AG04449 (cell line): ENCODE measurements around the gene ADAT3.
A peak's percentile ranks its signal among the peaks of the same experiment; 100 is the strongest.

Source experiments
- CTCF ChIA-PET: fragments of 350-600 bp; formaldehyde crosslinking; extraction: SDS; loops from one replicate; lab custom pipeline; 2021; ENCODE audit warnings: antibody characterized with exemption; lab: Yijun Ruan, JAX
- POLR2A ChIA-PET: fragments of 400-600, 350-600 bp; formaldehyde crosslinking; extraction: SDS; loops from one replicate; lab custom pipeline; 2020; ENCODE audit warnings: antibody characterized with exemption, inconsistent platforms; lab: Yijun Ruan, JAX
- DNase-seq: peaks from one replicate; pipeline ENCODE4 v3.0.0-alpha.2; 2010; ENCODE audit warnings: low read depth, low spot score
- H3K4me3 ChIP-seq: 2 replicates; pipeline ENCODE4 v1.5.1; 2011; ENCODE audit warnings: low read depth, mild to moderate bottlenecking, control low read depth, low read length
- TF ChIP-seq, protein P1 (sequence below): IDR thresholded peaks from one replicate; pipeline ENCODE4 v1.5.1; 2011; ENCODE audit warnings: mild to moderate bottlenecking, moderate library complexity, low read length, control low read depth, inconsistent platforms; ENCODE audit not compliant: insufficient read depth; ENCODE audit errors: missing control alignments

Gene ADAT3

GRCh38 chr19:1905110-1905862 lies at the start of gene ADAT3, which contains the start of gene SCAMP4:
Gene ADAT3 (plus strand): TSS chr19:1905399. CDS start chr19:1912048, 6,649 bp downstream.
Gene SCAMP4 (plus strand): TSS chr19:1905399. CDS start chr19:1915020, 9,621 bp downstream.
- H3K4me3 ChIP-seq, result peak within 1 kb of the TSS; percentile 76
- CTCF ChIA-PET, result interaction anchor here (0.8 to 2.8 kb wide), 3 partner anchors 8 to 25 kb away, joined by 3 to 7 read pairs (median 3); no protein-coding TSS in a partner anchor
- POLR2A ChIA-PET, result interaction anchor here (0.5 kb wide), 1 partner anchor 100 kb away, joined by 4 read pairs; no protein-coding TSS in a partner anchor
- peak; percentile 88 for DNase-seq
- TF ChIP-seq, protein P1, sequence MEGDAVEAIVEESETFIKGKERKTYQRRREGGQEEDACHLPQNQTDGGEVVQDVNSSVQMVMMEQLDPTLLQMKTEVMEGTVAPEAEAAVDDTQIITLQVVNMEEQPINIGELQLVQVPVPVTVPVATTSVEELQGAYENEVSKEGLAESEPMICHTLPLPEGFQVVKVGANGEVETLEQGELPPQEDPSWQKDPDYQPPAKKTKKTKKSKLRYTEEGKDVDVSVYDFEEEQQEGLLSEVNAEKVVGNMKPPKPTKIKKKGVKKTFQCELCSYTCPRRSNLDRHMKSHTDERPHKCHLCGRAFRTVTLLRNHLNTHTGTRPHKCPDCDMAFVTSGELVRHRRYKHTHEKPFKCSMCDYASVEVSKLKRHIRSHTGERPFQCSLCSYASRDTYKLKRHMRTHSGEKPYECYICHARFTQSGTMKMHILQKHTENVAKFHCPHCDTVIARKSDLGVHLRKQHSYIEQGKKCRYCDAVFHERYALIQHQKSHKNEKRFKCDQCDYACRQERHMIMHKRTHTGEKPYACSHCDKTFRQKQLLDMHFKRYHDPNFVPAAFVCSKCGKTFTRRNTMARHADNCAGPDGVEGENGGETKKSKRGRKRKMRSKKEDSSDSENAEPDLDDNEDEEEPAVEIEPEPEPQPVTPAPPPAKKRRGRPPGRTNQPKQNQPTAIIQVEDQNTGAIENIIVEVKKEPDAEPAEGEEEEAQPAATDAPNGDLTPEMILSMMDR, result no peak

GRCh38 chr19:1855828-1856255 lies 49.4 kb upstream of the ADAT3 start:
- TF ChIP-seq, protein P1, result no peak

GRCh38 chr19:1856345-1856697 lies 48.9 kb upstream of the ADAT3 start:
- peak overlapping the region; percentile 56 for H3K4me3 ChIP-seq
- ChIA-PET CTCF (interaction anchor here (0.8 to 2.2 kb wide), 2 partner anchors 8 to 19 kb away, joined by 5 to 7 read pairs; no protein-coding TSS in a partner anchor), POLR2A (no interaction called here)
- no peak for DNase-seq
- TF ChIP-seq, protein P1, result no peak

More at GRCh38 chr19:1855828-1856255, 49.4 kb upstream of the ADAT3 start:
- POLR2A ChIA-PET, result no interaction called here
- CTCF ChIA-PET, result interaction anchor here (1.3 to 4.1 kb wide), 6 partner anchors 9 to 18 kb away, joined by 3 to 14 read pairs (median 6); no protein-coding TSS in a partner anchor
- H3K4me3 ChIP-seq, result peak overlapping the region; percentile 56
- DNase-seq, result no peak

DNA sequence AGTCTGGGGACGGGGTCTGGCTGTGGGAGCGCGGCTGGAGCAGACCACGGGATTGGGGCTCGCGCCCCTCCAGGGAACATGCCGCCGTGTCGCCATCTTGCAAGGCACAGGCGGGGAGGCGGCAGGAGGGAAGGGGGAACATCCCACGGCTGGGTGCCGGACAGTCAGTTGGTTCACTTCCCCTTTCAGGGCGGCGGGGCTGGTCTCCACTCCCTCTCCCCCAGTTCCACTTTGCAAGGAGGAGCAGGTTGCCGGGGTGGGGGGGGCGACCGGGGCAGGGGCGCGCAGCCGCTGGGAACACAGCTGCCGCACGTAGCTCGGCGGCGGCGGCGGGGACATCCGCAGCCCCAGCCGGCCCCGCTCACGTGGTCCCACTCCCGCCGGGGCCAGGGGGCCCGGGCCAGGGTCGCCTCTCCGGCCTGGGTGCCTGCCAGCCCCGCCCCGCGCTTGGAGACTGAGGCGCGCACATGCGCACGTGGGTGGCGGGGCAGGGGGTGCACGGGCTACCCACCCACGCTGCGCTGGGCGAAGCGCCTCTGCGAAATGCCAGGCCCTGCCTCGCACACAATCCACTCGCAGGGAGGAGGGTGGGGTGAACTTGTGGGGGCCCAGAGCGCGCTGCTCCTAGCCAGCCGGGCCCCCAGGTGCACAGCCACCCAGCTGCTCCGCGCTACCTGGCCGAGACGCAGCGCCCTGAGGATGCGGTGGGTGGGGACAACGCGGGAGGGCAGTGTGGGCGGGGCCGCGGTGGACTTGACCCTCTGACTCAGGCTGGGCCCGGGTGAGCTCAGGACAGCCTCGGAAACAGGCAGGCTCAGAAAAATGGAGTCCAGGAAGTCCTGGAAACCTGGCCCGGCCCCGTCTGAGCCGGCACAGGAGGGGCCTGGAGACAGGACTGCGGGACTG lies 48.2 kb upstream of the ADAT3 start:
- ChIA-PET CTCF (interaction anchor here (0.8 to 2.2 kb wide), 6 partner anchors 8 to 20 kb away, joined by 3 to 17 read pairs (median 6); partner anchors contain the start of gene REXO1), POLR2A (no interaction called here)
- no peak for DNase-seq
- TF ChIP-seq, protein P1, result no peak
- H3K4me3 ChIP-seq, result peak overlapping the region; percentile 56

GRCh38 chr19:1857648-1858326 lies 47.4 kb upstream of the ADAT3 start:
- DNase-seq, result no peak
- H3K4me3 ChIP-seq, result peak overlapping the region; percentile 56; the same call in 1 of the 2 replicates
- CTCF ChIA-PET, result interaction anchor here (1.2 to 2.0 kb wide), 5 partner anchors 8 to 32 kb away, joined by 3 to 17 read pairs (median 4); partner anchors contain the start of gene REXO1
- POLR2A ChIA-PET, result interaction anchor here (0.6 kb wide), 1 partner anchor 589 kb away, joined by 3 read pairs; the partner anchor contains the start of gene CIRBP
- TF ChIP-seq, protein P1, result no peak
